HepG2 (cell line): ENCODE results near the gene UBE2E1. TPM values are rescaled to one million over a fixed set of nuclear protein-coding genes. Genes with fewer than 3 reads are reported as not detected.
A peak's percentile ranks its signal among the peaks of the same experiment; 100 is the strongest.

Experiments used
- ARID3A ChIP-seq: IDR thresholded peaks from 2 replicates; pipeline ENCODE4 v1.6.1; 2012; ENCODE audit warnings: low read depth, low read length, improper control_type of control experiment
- ASH2L ChIP-seq: fragments of 300-600, 200-600 bp; sonication (generic); IDR thresholded peaks from 2 replicates; pipeline ENCODE4 v1.7.0; 2017; ENCODE audit warnings: low read depth, mild to moderate bottlenecking, moderate library complexity, mixed read lengths, low read length; ENCODE audit not compliant: insufficient read length
- CERS6 ChIP-seq: sonication (generic); formaldehyde crosslinking; IDR thresholded peaks from 2 replicates; pipeline ENCODE4 v1.5.0; 2020; ENCODE audit warnings: missing genetic modification reagents
- CTCF ChIP-seq: sonication (generic); formaldehyde crosslinking; IDR thresholded peaks from 2 replicates; pipeline ENCODE4 v1.5.0; 2020; ENCODE audit warnings: mild to moderate bottlenecking, missing genetic modification reagents, moderate library complexity
- HHEX ChIP-seq: IDR thresholded peaks from 2 replicates; pipeline ENCODE4 v1.6.1; 2016; ENCODE audit warnings: control low read depth
- HMGXB4 ChIP-seq, 2 experiments: sonication (generic) in 1 of 2; formaldehyde crosslinking in 1 of 2; IDR thresholded peaks; 2 replicates each; pipeline versions ENCODE4 v1.4.0 to v1.6.1; 2018 to 2020; ENCODE audit warnings: missing genetic modification reagents in 2 of 2, borderline replicate concordance in 1 of 2, low read depth in 1 of 2, mild to moderate bottlenecking in 1 of 2, missing biosample characterization in 1 of 2
- HNRNPK ChIP-seq: fragments of 200-400 bp; formaldehyde crosslinking; IDR thresholded peaks from 2 replicates; pipeline ENCODE4 v1.6.1; 2018; ENCODE audit warnings: low read length, low read depth, moderate library complexity, mild to moderate bottlenecking; ENCODE audit not compliant: poor library complexity, severe bottlenecking
- MEIS1 ChIP-seq: sonication (generic); formaldehyde crosslinking; IDR thresholded peaks from 2 replicates; pipeline ENCODE4 v1.9.0; 2021; ENCODE audit warnings: mild to moderate bottlenecking, missing genetic modification reagents, moderate library complexity, borderline replicate concordance
- NCOA5 ChIP-seq: sonication (generic); formaldehyde crosslinking; IDR thresholded peaks from 2 replicates; pipeline ENCODE4 v1.4.0; 2020; ENCODE audit warnings: missing genetic modification reagents
- PITX1 ChIP-seq: sonication (generic); formaldehyde crosslinking; IDR thresholded peaks from 2 replicates; pipeline ENCODE4 v1.5.1; 2020; ENCODE audit warnings: mild to moderate bottlenecking, missing genetic modification reagents
- REPIN1 ChIP-seq: sonication (generic); formaldehyde crosslinking; IDR thresholded peaks from 2 replicates; pipeline ENCODE4 v1.8.0; 2022; ENCODE audit warnings: missing genetic modification reagents, low read depth, mild to moderate bottlenecking, borderline replicate concordance
- SMC3 ChIP-seq: IDR thresholded peaks from 2 replicates; pipeline ENCODE4 v1.6.1; 2011; ENCODE audit warnings: low read length, improper control_type of control experiment
- SNAPC4 ChIP-seq: sonication (generic); formaldehyde crosslinking; IDR thresholded peaks from 2 replicates; pipeline ENCODE4 v1.4.0; 2020; ENCODE audit warnings: mild to moderate bottlenecking, missing genetic modification reagents
- SOX13 ChIP-seq, 3 experiments: fragments of 450-650 bp in 1 of 3; sonication (generic) in 1 of 3; formaldehyde crosslinking in 1 of 3; IDR thresholded peaks in 2 of 3; conservative IDR thresholded peaks in 1 of 3; 2 replicates each; pipeline versions ENCODE4 v1.5.0 to v1.6.1; 2016 to 2020; ENCODE audit warnings: antibody characterized with exemption in 1 of 3, mild to moderate bottlenecking in 1 of 3, missing compliant biosample characterization in 1 of 3, missing genetic modification reagents in 1 of 3, moderate library complexity in 1 of 3
- TFAP4 ChIP-seq: sonication (generic); IDR thresholded peaks from 2 replicates; pipeline ENCODE4 v1.6.1; 2016; ENCODE audit warnings: low read depth, borderline replicate concordance
- ZNF792 ChIP-seq: IDR thresholded peaks from 2 replicates; pipeline ENCODE4 v1.6.1; 2016
- polyA plus RNA-seq, 8 experiments: library from polyadenylated mRNA; depleted of rRNA in 3 of 8; stranded (reverse) in 7 of 8; unstranded in 1 of 8; fragments of >200 nt; fragmentation: Illumina TruSeq in 4 of 8; extraction: Trizol in 4 of 8; gene quantifications; 2 replicates each; pipeline versions ENCODE4 v1.2.1 to v1.2.3, GENCODE V29; 2011 to 2016; ENCODE audit warnings: low read depth in 4 of 8, missing spikeins in 1 of 8, mixed read lengths in 1 of 8; ENCODE audit not compliant: insufficient read depth in 1 of 8
- total RNA-seq, 5 experiments: library from RNA; depleted of rRNA; stranded (reverse); fragments of >200 nt; fragmentation: Illumina TruSeq; extraction: Trizol; gene quantifications; 2 replicates each; pipeline ENCODE4 v1.2.3, GENCODE V29; 2016; ENCODE audit warnings: low read depth in 1 of 5

UBE2E1 gene
- total and polyA plus RNA-seq, 2 of the 13 experiments (the other 11 are each of a cell fraction or from before 2014, with no cell fraction given): 55.4 to 61.8 TPM

- TF ChIP-seq SNAPC4 (no peak), PITX1 (peak; percentile 66; the same call in 1 of the 2 replicates), HNRNPK (no peak), TFAP4 (0 out of 2 replicates have a peak, but pooled peaks have one; percentile 15), SOX13 (IDR thresholded peaks at IDR 0.05) (0 out of 2 replicates have a peak, but pooled peaks have one; percentile 13), SOX13 (CRISPR knock-in tag; conservative IDR thresholded peaks at IDR 0.05 in 1 of 2, IDR thresholded peaks at IDR 0.05 in 1 of 2) (peak in 1 of 2 experiments; percentile 80; a peak in 2 of 4 replicates), CERS6 (no peak), ASH2L (no peak), CTCF (CRISPR knock-in tag) (peak; percentile 32; the same call in 1 of the 2 replicates), MEIS1 (CRISPR knock-in tag) (no peak), SMC3 (peak; percentile 67), ARID3A (peak; percentile 36; the same call in 1 of the 2 replicates), ZNF792 (CRISPR knock-in tag) (no peak), HMGXB4 (CRISPR knock-in tag; IDR thresholded peaks at IDR 0.05; ENCODE audit: borderline replicate concordance in 1 of 2, low read depth in 1 of 2) (no peak), REPIN1 (CRISPR knock-in tag) (no peak), HHEX (CRISPR knock-in tag) (no peak), NCOA5 (CRISPR knock-in tag) (no peak)
These were observed 95.0 kb downstream of the UBE2E1 start (continued) for GRCh38 chr3:23900744-23901143.
